Suppressor macrophage treated with lipopolysaccharide for 1 hour (primary cell): Measurements from ENCODE around the gene BACH2.
"Not testable (repeated sequence)": the region's sequence is repeated elsewhere in the genome, so short reads cannot be mapped to it uniquely, and the experiment has no call there.

Source experiments
- DNase-seq, 3 donors: peaks; one replicate each; pipeline ENCODE4 v3.0.0-alpha.2; 2020 to 2022

Gene BACH2

DNA sequence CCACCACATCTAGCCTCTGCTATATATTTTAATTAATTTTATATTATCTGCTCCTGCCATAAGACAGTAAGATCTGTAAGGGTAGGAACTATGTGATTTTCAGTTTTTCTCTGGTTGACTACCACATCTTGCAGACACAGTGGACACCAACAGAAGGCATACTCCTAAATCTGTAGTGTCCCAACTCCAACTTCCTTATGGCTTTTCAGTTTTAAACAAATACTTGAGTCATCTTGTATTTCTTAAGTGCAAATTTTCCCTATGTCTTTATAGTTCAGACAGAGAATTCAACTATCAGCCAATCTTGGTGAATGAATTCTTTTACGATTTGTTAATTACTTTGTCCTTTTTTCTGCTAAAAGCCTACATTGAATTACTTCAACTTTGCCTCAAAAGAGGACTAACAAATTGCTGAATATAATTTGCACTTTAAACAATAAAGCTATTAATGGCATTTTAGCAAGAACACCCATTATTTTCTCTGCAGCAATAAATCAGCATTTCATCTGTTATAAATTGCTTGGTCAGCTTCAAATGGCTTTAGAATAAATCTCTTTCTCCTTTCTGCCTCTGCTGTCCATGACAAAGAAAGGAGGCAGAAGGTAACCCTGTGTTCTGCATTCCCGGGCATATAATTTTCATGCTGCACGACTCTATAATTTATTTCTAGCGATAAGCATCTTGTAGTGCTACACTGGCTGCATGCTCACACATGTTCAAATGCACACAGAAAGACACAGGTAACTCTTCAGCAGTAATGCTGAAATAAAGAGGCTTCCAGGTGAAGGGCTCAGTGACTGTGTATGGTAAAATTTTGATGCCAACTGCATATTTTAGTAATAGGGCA is 144.8 kb downstream of the BACH2 start:
- DNase-seq = peak; percentile 45 to 79 (median 73)

DNA sequence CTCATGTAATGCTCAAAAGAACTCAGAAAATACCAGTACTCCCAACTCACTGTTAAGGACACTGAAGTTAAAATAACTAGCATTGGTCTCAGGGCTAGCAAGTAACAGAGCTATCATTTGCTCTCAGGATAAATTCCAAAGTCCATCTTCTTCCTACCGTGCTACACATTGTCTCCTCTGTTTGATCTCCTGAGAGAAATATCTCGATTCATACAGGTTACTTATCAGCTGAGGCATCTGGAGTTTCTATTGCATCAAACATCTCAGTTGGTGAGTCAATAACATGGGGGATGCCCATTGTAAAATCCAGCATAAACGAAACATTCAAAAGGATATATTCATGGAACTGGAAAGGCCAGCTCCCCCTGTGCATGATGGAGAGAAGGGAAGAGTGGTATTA is 147.4 kb downstream of the BACH2 start:
- no peak for DNase-seq

DNA sequence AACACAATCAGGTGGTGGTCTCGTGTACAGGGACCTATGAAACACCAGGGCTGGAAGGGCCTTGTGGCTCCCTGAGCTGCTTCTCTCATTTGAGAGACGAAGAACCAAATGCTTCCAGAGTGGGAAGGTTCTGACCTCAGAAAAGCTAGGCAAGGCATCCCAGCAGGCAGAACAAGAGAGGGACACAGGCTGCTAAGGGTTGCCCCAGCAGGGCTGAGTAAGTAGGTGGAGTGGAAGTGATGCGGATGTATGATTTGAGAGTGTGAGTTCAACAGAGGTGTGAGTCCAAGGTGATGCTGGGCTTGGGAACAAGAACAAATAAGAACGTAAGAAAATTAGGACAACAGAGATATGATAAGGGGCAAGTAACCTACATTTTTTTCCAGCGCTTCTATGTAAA is 147.8 kb downstream of the BACH2 start:
- no peak for DNase-seq

- peak; percentile 20 to 59 (median 56) for DNase-seq
These were observed 149.6 kb downstream of the BACH2 start for GRCh38 chr6:90146921-90147649.

GRCh38 chr6:90146024-90146423 is 150.6 kb downstream of the BACH2 start:
- no peak for DNase-seq

GRCh38 chr6:90144928-90145555 is 151.6 kb downstream of the BACH2 start:
- no peak for DNase-seq

DNA sequence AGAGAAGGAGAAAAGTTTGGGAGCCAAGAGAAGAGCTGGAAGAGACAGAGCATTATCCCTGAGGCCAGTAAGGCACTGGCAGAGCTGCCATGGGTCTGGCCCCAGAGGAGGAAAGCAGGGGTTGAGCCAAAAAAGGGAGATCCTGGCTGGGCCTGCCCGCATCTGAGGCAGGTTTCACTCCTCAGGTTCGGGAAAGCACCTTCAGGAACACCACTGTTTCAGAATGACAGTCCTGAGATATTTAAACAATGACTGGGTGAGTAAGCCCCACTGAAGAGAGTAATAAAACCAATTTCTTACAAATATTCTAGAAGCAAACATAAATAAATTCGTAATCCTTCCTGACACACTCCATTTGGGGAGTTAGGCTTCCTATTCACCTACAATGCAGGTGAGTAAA is 152.2 kb downstream of the BACH2 start:
- DNase-seq = no peak

DNA sequence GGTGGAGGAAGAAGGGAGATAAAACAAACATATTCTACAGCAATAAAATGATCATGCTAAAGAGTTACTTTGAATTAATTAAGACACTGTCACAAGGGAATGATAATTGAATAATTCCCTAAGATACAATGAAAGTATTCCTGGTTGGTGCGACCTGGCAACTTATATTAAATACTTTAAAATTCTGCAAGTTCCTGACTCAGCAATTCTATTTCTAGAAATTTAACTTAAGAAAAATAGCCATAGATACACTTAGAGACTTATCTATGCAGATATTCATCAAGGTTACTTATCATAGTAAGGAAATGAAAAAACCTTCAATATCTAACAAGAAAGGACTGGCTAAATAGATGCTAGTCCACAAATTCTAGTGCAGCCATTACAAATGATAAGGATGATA is 156.0 kb downstream of the BACH2 start:
- DNase-seq = no peak

- DNase-seq = no peak
These were observed 157.3 kb downstream of the BACH2 start for GRCh38 chr6:90139272-90139817.

DNA sequence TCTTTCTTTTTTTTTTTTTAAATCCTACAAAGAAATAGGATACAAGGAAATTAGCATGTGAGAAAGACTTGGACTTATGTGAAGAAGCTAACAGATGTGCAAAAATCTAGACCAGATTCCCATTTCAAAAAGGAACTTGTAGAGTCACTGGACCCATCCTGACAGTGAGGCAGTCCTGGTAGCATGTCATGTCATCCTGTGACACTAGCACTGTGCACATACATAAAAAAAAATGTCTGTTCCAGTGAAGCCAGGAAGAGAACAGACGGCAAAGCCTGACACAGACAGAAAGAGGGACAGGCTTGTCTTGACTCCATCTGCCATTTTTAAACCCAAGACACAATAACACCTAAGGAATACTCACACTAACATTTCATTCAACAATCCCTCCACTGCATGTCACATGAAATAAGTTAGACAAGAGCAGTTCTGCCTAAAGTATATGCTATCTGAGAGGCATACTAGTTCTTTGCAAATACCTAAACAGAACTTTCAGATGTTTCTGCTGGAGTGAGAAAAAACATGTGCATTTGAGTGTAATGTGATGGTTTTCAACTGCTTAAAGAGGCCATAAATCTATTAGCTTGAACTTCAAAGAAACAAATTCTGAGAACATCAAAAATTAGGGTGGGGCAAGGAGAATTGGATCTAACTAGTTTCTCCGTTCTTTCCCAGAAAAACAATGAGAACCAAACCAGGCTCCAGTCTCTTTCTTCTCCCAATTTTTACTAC is 159.6 kb downstream of the BACH2 start:
- DNase-seq = no peak

GRCh38 chr6:90136176-90136575 is 160.5 kb downstream of the BACH2 start:
- DNase-seq = no peak

DNA sequence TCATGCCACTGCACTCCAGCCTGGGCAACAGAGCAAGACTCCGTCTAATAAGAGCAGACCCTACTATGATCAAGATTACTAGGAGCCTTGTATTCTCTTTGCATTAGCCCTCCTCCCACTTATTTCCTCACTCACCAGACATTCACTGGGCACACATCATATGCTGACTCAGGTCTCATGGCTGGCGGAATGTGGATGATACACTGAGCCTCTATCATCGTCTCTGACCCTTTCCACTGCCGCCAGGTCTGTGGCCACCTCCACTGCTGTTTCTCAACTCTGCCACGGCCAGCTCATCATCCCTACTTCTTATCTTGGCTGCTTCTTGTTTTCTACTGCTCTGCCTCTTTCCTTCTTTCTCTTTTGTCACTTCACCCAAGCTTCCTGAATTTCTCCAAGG is 161.0 kb downstream of the BACH2 start:
- DNase-seq = peak; percentile 25 to 57 (median 48)

DNA sequence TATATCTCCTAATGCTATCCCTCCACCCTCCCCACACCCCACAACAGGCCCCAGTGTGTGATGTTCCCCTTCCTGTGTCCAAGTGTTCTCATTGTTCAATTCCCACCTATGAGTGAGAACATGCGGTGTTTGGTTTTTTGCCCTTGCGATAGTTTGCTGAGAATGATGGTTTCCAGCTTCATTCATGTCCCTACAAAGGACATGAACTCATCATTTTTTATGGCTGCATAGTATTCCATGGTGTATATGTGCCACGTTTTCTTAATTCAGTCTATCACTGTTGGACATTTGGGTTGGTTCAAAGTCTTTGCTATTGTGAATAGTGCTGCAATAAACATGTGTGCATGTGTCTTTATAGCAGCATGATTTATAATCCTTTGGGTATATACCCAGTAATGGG is 163.0 kb downstream of the BACH2 start:
- not testable (repeated sequence) for DNase-seq

DNA sequence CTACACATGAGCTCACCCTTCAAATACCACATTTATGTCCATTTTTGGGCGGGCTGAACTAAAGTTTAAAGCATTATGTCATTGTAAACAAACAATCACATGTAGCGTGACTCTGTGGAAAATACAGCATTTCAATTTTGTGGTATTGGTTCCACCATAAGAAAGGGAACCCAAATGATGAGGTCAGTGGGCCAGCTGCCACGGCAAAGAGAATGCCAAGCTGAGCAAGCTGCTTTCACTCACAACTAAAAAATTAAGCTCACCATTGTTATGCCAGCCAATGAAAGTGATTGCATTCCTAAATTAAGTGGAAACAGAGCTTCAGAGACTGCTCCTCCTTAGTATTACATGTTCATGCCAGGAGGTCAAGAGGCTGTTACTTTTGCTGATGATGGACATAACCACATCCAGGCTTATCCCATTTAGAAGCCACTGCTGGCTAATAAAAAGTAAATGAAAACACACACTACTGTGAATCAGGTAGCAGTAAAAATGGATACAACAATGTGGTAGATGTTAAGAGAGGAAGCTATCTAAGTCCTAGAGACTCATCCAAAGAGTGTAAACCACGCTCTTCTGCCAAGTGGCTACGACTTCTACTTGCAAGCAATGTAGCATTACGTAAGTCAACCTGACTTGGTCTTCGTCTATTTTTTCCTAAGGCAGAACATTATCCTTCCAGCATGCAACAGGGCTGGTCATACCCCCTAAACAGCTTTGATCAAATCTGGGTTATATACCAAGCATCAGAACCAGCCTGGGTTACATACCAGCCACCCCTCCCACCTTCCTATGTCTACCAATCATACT is 164.8 kb downstream of the BACH2 start:
- peak; percentile 76 to 88 (median 86) for DNase-seq

- DNase-seq = peak; percentile 15 to 41 (median 34)
These were observed 165.5 kb downstream of the BACH2 start for GRCh38 chr6:90131125-90131524.

- DNase-seq = not testable (repeated sequence)
These were observed 168.0 kb downstream of the BACH2 start for GRCh38 chr6:90128687-90129086.

DNA sequence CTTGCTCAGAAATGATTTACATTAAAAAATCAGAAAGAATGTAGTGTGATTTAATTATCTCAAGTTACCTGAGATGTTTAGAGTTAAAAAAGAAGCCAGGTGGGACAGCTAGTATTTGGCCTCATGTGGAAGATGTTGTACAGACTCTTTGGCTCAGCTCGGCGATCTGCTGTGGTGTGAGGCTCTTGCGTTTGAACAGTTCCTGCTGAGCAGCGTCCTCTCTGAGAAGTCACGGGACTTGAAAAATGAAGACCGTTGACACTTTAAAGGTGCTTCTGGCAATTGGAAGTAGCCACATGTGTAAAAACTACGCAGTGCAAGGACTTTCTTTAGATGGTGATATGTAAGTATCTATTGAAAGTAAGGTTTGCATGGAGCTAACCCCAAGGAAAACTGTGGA is 169.0 kb downstream of the BACH2 start:
- no peak for DNase-seq

DNA sequence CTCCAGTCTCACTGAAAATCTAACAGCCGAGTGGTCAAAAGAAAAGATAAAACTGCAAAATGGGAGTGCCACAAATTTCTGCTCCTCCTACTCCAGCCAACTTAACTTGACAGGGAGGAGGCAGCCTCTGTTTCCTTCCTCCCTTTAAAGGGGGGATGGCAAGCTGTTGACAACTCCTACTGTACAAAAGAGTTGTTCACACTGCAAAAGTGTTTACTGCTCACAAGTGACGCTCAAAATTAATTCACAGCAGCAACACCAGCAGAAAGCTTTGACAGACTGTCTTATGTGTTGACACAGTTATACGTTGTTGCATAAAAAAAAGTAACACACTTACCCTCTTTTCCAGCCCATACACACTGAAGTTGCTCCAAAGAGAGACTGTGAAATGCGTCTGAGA is 169.8 kb downstream of the BACH2 start:
- DNase-seq = no peak

DNA sequence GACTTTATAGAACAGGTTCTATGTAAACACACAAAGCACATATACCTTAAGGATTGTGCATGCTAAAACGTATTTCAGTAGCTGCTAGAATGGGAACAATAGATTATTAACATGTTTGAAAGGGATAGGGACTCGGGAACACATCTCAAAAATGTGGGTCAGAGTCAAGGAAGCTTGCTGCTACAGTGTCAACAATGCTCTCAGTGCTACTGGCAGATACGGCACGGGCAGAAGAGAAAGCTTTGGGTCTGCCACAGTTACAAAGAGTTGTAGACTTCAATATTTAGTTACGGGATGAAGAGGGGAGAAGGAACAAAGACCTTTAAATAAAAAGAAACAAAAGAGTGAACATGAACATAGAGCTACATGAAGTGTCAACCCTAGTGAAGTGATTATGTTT is 170.5 kb downstream of the BACH2 start:
- no peak for DNase-seq

- no peak for DNase-seq
These were observed 171.7 kb downstream of the BACH2 start for GRCh38 chr6:90124874-90125510.

DNA sequence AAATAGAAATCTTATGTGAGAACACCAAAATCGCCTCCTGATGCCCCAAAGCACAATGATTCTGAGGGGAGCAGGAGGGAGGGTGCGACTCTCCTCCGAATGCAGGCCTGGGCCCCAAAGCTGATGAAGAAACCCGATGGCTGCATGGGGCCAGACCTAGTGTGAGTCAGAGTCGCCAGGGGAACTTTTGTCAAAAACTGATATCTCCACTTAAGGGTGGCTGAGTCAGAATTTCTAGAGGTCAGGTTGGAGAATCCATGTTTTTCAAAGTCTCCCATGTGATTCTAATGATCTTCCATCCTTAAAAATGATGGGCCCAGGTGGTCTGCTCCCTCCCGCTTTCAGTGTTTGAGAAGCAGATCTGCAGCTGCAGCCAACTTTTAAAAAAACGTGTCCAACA is 172.8 kb downstream of the BACH2 start:
- peak; percentile 37 to 65 (median 57) for DNase-seq
